ENCODE data around the gene HSD17B10. TPM values are rescaled to one million over a fixed set of nuclear protein-coding genes. Genes with fewer than 3 reads are reported as not detected.

HSD17B10 gene
- polyA plus RNA-seq, 1 donor: 62.0 TPM

- H3K4me3 ChIP-seq (ENCODE audit: low read length): no peak overlapping the region
- H3K27ac ChIP-seq (ENCODE audit: low read length): no peak overlapping the region
- H3K4me1 ChIP-seq (ENCODE audit: control insufficient read depth, insufficient read depth, low read length): peaks cover 10% of the 10 kb centered on the region
- H3K27me3 ChIP-seq (ENCODE audit: control insufficient read depth, insufficient read depth, low read length): peaks cover 3% of the 10 kb centered on the region
- no peak for DNase-seq
- no peaks in the 10 kb centered on the region for H3K9me3 ChIP-seq (ENCODE audit: control insufficient read depth, low read depth, low read length)
- H3K36me3 ChIP-seq (ENCODE audit: control insufficient read depth, insufficient read depth, low read length): no peaks in the 10 kb centered on the region
- no CpG with 5 or more reads among the region's 1 CpG for WGBS (ENCODE audit: insufficient coverage, low lambda C conversion rate)
Observed at GRCh38 chrX:53438832-53439230, 4.7 kb upstream of the HSD17B10 start.

GRCh38 chrX:53438174-53438831 is 4.1 kb upstream of the HSD17B10 start:
- no peak overlapping the region for H3K27ac ChIP-seq (ENCODE audit: low read length)
- no peak overlapping the region for H3K4me3 ChIP-seq (ENCODE audit: low read length)
- no peaks in the 10 kb centered on the region for H3K9me3 ChIP-seq (ENCODE audit: control insufficient read depth, low read depth, low read length)
- peaks cover 10% of the 10 kb centered on the region for H3K4me1 ChIP-seq (ENCODE audit: control insufficient read depth, insufficient read depth, low read length)
- DNase-seq: no peak
- no CpG with 5 or more reads among the region's 5 CpGs for WGBS (ENCODE audit: insufficient coverage, low lambda C conversion rate)
- peaks cover 3% of the 10 kb centered on the region for H3K27me3 ChIP-seq (ENCODE audit: control insufficient read depth, insufficient read depth, low read length)
- H3K36me3 ChIP-seq (ENCODE audit: control insufficient read depth, insufficient read depth, low read length): no peaks in the 10 kb centered on the region

- H3K36me3 ChIP-seq (ENCODE audit: control insufficient read depth, insufficient read depth, low read length): peaks cover under 1% of the 10 kb centered on the region
- no peaks in the 10 kb centered on the region for H3K9me3 ChIP-seq (ENCODE audit: control insufficient read depth, low read depth, low read length)
- H3K4me1 ChIP-seq (ENCODE audit: control insufficient read depth, insufficient read depth, low read length): peaks cover 10% of the 10 kb centered on the region
- DNase-seq: no peak
- WGBS (ENCODE audit: insufficient coverage, low lambda C conversion rate): no CpG with 5 or more reads among the region's 2 CpGs
- H3K4me3 ChIP-seq (ENCODE audit: low read length): no peak overlapping the region
- no peak overlapping the region for H3K27ac ChIP-seq (ENCODE audit: low read length)
- H3K27me3 ChIP-seq (ENCODE audit: control insufficient read depth, insufficient read depth, low read length): peaks cover 3% of the 10 kb centered on the region
Observed at GRCh38 chrX:53437206-53437605, 3.0 kb upstream of the HSD17B10 start.

GRCh38 chrX:53435997-53436396 is 1.8 kb upstream of the HSD17B10 start:
- Histone ChIP-seq H3K9me3 (ENCODE audit: control insufficient read depth, low read depth, low read length) (no peaks in the 10 kb centered on the region), H3K27me3 (ENCODE audit: control insufficient read depth, insufficient read depth, low read length) (peaks cover 3% of the 10 kb centered on the region), H3K27ac (ENCODE audit: low read length) (no peak overlapping the region), H3K4me3 (ENCODE audit: low read length) (no peak overlapping the region), H3K36me3 (ENCODE audit: control insufficient read depth, insufficient read depth, low read length) (peaks cover 11% of the 10 kb centered on the region), H3K4me1 (ENCODE audit: control insufficient read depth, insufficient read depth, low read length) (peaks cover 4% of the 10 kb centered on the region)
- DNase-seq: peak; percentile 28 to 47
- WGBS (ENCODE audit: insufficient coverage, low lambda C conversion rate): no CpG with 5 or more reads among the region's 4 CpGs

GRCh38 chrX:53430231-53430630 is 3.9 kb downstream of the HSD17B10 start:
- no peaks in the 10 kb centered on the region for H3K27me3 ChIP-seq (ENCODE audit: control insufficient read depth, insufficient read depth, low read length)
- WGBS (ENCODE audit: insufficient coverage, low lambda C conversion rate): no CpG with 5 or more reads among the region's 9 CpGs
- no peak for DNase-seq
- H3K4me3 ChIP-seq (ENCODE audit: low read length): no peak overlapping the region
- peaks cover 13% of the 10 kb centered on the region for H3K36me3 ChIP-seq (ENCODE audit: control insufficient read depth, insufficient read depth, low read length)
- H3K9me3 ChIP-seq (ENCODE audit: control insufficient read depth, low read depth, low read length): no peaks in the 10 kb centered on the region
- H3K27ac ChIP-seq (ENCODE audit: low read length): no peak overlapping the region
- no peaks in the 10 kb centered on the region for H3K4me1 ChIP-seq (ENCODE audit: control insufficient read depth, insufficient read depth, low read length)

GRCh38 chrX:53429755-53430154 is 4.4 kb downstream of the HSD17B10 start:
- Histone ChIP-seq H3K36me3 (ENCODE audit: control insufficient read depth, insufficient read depth, low read length) (peaks cover 13% of the 10 kb centered on the region), H3K27me3 (ENCODE audit: control insufficient read depth, insufficient read depth, low read length) (no peaks in the 10 kb centered on the region), H3K4me3 (ENCODE audit: low read length) (no peak overlapping the region), H3K27ac (ENCODE audit: low read length) (no peak overlapping the region), H3K9me3 (ENCODE audit: control insufficient read depth, low read depth, low read length) (no peaks in the 10 kb centered on the region), H3K4me1 (ENCODE audit: control insufficient read depth, insufficient read depth, low read length) (no peaks in the 10 kb centered on the region)
- WGBS (ENCODE audit: insufficient coverage, low lambda C conversion rate): no CpG with 5 or more reads among the region's 8 CpGs
- no peak for DNase-seq

GRCh38 chrX:53422861-53423306 is 11.3 kb downstream of the HSD17B10 start, which contains the start of gene RIBC1:
RIBC1 (plus strand) TSS chrX:53422873; CDS start chrX:53426277, 3,404 bp downstream.
- no peak for DNase-seq
- Histone ChIP-seq H3K4me3 (ENCODE audit: low read length) (peak within 1 kb of the TSS; percentile 83), H3K36me3 (ENCODE audit: control insufficient read depth, insufficient read depth, low read length) (no peaks in the 10 kb centered on the region), H3K27me3 (ENCODE audit: control insufficient read depth, insufficient read depth, low read length) (no peaks in the 10 kb centered on the region), H3K4me1 (ENCODE audit: control insufficient read depth, insufficient read depth, low read length) (peaks cover 8% of the 10 kb centered on the region), H3K9me3 (ENCODE audit: control insufficient read depth, low read depth, low read length) (no peaks in the 10 kb centered on the region), H3K27ac (ENCODE audit: low read length) (peak within 1 kb of the TSS; percentile 87)
- no CpG with 5 or more reads among the region's 17 CpGs for WGBS (ENCODE audit: insufficient coverage, low lambda C conversion rate)

- peak; percentile 97 to 99 for DNase-seq
- H3K27ac ChIP-seq (ENCODE audit: low read length): peak within 1 kb of the TSS; percentile 87
- peaks cover 8% of the 10 kb centered on the region for H3K4me1 ChIP-seq (ENCODE audit: control insufficient read depth, insufficient read depth, low read length)
- peak within 1 kb of the TSS; percentile 83 for H3K4me3 ChIP-seq (ENCODE audit: low read length)
- WGBS (ENCODE audit: insufficient coverage, low lambda C conversion rate): no CpG with 5 or more reads among the region's 75 CpGs
- no peaks in the 10 kb centered on the region for H3K27me3 ChIP-seq (ENCODE audit: control insufficient read depth, insufficient read depth, low read length)
- no peaks in the 10 kb centered on the region for H3K9me3 ChIP-seq (ENCODE audit: control insufficient read depth, low read depth, low read length)
- no peaks in the 10 kb centered on the region for H3K36me3 ChIP-seq (ENCODE audit: control insufficient read depth, insufficient read depth, low read length)
Observed at GRCh38 chrX:53422086-53422860, 11.9 kb downstream of the HSD17B10 start, which contains the start of gene SMC1A. SMC1A (minus strand) TSS chrX:53422654; CDS start chrX:53422600, 54 bp downstream.

GRCh38 chrX:53421772-53422085 is 12.4 kb downstream of the HSD17B10 start:
- DNase-seq: no peak
- Histone ChIP-seq H3K9me3 (ENCODE audit: control insufficient read depth, low read depth, low read length) (no peaks in the 10 kb centered on the region), H3K4me1 (ENCODE audit: control insufficient read depth, insufficient read depth, low read length) (peaks cover 8% of the 10 kb centered on the region), H3K27ac (ENCODE audit: low read length) (peak overlapping the region; percentile 87), H3K4me3 (ENCODE audit: low read length) (peak overlapping the region; percentile 83), H3K27me3 (ENCODE audit: control insufficient read depth, insufficient read depth, low read length) (no peaks in the 10 kb centered on the region), H3K36me3 (ENCODE audit: control insufficient read depth, insufficient read depth, low read length) (no peaks in the 10 kb centered on the region)
- no CpG with 5 or more reads among the region's 15 CpGs for WGBS (ENCODE audit: insufficient coverage, low lambda C conversion rate)

- Histone ChIP-seq H3K27me3 (ENCODE audit: control insufficient read depth, insufficient read depth, low read length) (no peaks in the 10 kb centered on the region), H3K9me3 (ENCODE audit: control insufficient read depth, low read depth, low read length) (no peaks in the 10 kb centered on the region), H3K36me3 (ENCODE audit: control insufficient read depth, insufficient read depth, low read length) (no peaks in the 10 kb centered on the region), H3K4me1 (ENCODE audit: control insufficient read depth, insufficient read depth, low read length) (peaks cover 8% of the 10 kb centered on the region), H3K4me3 (ENCODE audit: low read length) (peak overlapping the region; percentile 83), H3K27ac (ENCODE audit: low read length) (no peak overlapping the region)
- no peak for DNase-seq
- no CpG with 5 or more reads among the region's 2 CpGs for WGBS (ENCODE audit: insufficient coverage, low lambda C conversion rate)
Observed at GRCh38 chrX:53421125-53421524, 13.0 kb downstream of the HSD17B10 start.
